Stimulated activated CD8-positive, alpha-beta memory T cell treated with anti-CD3 and anti-CD28 coated beads, Interleukin-7, amount 100 ng/mL, for 48 hours (primary cell): ENCODE results near the gene TBXAS1.

Experiments
- DNase-seq, 2 donors: peaks; one replicate each; pipeline ENCODE4 v3.0.0-alpha.2; 2020; ENCODE audit warnings: low read depth in 1 of 2; ENCODE audit errors: extremely low read depth in 1 of 2

TBXAS1 gene

DNA sequence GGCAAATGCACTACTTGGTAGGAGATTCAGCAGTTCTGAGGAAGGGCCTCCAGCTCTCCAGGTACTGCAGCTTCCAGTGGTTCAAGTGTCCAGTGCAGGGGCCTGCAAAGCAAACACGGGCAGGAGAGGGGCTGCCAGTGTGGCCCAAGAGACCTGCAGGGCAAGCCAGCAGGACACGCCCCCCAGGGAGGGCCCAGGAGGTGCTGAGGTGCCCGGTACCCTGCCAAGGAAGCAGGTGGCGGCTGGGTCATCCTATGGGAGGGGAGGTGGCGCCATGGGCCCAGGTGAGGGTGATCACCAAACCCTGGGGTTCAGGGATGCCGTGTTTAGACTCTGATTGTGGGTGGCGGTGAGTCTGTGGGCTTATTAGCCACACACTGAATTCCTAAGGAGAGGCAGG, 188.0 kb downstream of the TBXAS1 start:
- DNase-seq, result no peak

DNA sequence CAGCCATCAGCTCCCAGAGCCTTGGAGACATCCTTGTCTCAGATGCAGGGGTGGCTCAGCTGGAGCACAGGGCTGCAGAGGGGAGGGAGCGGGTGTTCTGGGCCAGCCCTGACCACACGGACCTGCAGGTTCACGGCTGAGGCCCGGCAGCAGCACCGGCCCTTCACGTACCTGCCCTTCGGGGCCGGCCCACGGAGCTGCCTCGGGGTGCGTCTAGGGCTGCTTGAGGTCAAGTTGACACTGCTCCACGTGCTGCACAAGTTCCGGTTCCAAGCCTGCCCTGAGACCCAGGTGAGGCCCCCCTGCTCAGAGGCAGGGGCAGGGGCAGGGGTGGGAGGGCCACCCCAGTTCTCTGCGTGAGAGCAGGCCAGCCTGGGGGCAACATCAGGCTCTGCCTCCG, 188.5 kb downstream of the TBXAS1 start:
- DNase-seq, result no peak

DNA sequence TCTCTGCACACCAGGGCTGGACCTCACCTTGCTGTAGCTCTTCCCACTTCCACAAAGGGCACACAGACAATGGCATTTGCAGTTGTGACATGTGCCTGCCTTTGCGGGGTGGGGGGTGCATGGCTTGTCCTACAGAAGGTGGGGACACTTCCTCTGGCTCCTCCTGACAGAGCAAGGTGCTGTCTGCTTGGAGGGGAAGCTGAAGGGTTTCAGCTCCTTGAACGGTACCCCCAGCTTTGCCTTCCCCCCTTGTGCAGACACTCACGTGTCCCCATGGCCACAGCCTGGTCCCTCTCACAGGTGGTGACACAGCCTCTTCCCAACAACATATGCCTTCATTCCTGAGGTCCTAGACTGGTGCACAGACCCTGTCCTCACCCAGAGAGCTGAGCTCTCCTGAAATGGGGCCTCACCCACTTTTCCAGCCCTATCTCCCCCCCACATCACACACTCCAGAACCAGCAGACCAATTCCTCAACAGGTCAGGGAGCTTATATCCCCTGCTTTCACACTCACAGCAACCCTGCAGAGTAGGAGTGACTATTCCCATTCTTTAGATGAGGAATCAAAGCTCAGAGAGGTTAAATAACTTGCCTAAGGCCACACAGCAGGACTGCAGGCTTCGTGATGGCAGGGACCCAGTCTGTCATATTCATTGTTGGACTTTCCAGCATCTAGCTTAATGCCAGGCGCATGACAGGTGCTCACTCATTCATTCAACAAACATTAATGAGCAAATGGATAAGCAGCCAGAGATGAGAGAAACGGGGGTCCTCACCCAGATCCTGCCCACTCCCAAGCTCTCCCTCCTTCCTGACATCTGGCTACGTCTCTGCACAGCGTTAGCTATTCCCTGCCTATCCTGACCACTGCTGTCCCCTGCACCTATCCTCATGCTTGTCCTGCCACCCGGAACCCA, 189.3 kb downstream of the TBXAS1 start:
- no peak for DNase-seq

DNA sequence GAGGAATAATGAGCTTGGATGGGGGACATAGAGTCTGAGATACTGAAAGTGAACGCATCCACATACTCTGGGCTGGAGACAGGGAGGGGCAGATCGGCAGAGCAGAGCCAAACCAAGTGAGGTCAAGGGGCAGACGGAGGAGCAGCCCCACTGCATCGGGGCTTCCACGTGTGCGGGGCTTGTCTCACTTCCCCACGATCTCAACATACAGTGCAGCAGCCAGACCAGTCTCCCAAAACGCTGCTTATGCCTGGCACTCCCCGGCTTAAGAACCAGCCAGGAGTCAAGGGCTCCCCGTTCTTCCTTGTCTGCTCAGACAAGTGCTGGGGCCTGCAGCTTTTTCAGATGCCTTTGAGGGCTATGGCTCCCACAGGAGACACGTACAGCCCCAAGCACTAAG, 190.1 kb downstream of the TBXAS1 start:
- DNase-seq, result no peak

DNA sequence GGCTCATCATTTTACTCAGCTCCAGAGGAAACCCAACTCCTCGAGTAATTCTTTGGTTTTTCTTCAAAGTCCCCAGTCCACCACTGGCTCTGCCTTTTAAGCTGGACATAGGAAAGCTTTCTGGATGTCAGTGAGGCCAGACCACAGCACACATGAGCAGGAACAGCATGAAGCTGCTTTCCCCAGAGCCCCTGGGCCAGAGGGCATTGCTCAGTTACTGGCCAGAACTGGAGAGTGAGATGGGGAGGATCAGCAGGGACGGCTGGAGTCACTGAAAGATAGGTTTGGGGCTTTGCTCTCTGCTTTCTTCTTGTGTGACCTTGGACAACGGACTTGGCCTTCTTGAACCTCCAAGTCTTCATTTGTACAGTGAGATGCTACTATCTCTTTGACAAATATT, 190.5 kb downstream of the TBXAS1 start:
- no peak for DNase-seq

- DNase-seq, result no peak
Observed at GRCh38 chr7:140021603-140022002, 192.5 kb downstream of the TBXAS1 start.

DNA sequence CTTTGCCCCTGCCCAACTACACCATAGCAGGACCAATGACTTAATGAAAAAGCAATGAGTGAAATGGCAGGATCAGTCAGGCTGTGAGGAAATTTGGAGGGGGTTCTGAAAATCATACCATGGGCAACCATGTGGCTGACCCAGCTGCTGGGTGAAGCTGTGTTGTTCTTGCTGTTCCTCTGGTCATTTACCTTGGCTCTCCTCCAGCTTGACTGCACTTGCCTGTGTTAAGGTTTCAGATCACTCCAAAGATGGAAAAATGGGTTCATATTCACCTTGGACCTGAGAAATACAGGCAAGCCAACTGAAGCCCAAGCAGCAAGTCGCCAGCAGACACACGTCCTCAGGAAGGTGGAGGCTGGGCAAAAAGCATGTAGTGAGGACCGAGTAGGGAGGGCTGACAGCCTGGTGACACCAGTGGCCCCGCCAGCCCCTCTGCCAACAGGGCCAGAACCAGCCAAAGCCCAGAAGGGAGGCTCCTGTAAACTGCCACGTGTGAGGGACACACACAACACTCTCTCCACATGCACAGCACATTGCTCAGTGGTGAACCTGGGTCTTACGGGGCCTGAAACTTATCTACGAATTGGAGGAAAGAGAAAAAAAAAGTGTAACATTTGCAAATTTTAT, 193.6 kb downstream of the TBXAS1 start:
- DNase-seq, result no peak

DNA sequence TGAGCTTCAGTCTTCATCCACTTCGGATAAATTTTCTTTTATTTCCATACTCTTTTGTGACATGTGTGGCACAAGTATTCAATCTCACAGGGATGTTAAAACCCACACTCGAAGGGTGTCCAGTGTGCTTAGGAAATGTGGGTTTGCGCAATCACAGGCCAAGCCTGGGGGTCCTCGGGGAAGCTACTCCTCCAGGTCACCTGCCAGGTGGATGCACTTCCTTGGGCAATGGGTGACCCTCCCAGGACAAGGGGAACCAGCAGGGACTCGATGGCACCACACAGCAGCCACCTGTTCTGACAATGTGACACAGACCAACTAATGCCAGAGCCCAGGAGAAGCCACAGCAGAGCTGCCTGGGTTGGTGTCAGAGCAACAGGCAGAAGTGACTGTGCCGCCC, 194.7 kb downstream of the TBXAS1 start:
- DNase-seq, result no peak

DNA sequence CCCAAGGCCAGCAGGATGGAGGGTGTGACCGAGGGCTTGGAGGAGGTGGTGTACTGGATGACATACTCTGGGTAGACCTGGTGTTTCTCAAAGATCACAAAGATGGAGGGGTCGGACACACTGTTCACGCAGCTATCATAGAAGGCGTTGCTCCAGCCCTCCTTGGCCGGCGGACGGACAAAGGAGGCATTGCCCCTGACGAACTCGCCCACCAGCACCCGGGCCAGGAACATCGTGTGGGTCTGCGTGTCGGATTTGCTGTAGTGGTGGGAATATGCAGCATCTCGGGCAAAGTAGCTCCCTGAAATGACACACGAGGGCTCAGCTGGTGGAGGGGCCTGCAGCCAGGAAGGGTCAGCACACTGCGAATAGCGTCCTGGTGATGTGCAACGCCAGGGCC, 195.5 kb downstream of the TBXAS1 start:
- DNase-seq, result no peak

DNA sequence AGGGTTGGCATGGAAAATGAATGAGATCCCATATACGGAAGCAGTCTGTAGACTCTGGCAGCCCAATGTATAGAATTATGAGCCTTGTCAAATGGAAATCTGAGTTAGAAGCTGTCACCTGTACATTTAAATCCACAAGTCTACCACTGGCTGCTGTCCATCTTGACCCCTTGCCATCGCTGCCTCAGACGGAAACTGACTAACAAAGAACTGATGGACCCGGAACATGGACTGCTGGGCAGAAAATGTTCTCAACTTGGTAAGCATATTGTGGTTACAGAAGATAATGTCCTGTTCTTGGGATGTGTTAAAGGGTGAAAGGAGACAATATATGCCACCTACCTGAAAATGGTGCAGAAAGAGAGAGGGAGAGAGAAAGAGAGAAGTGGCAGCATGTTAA, 196.2 kb downstream of the TBXAS1 start:
- no peak for DNase-seq

DNA sequence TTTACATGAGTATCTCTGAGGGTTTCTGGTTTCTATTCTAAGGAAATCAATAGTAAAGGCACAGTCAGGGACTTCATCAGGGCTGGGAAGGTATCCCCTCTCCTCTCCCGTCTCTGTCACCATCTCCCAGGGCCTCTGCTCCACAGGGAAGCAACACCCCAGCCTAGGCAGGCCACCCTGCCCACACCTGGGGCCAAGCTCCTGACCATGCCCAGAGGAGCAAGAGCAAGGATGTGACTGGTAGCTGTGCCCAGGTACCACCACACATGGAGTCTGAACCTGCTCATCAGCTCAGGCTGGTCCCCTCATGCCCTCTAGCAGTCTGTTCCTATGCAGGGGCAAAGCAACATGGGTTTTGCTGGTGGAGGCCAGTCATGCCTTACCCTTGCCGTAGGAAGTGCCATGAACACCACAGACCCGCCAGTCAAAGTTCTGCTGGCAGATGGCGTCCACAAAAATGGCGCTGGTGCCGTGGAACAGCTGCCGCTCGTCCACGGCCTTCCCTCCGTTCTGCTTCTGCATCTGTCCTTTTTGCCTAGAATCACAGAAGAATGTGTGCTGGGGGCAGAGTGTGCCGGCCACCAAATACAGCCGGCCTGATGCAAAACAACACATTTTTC, 196.9 kb downstream of the TBXAS1 start:
- no peak for DNase-seq

DNA sequence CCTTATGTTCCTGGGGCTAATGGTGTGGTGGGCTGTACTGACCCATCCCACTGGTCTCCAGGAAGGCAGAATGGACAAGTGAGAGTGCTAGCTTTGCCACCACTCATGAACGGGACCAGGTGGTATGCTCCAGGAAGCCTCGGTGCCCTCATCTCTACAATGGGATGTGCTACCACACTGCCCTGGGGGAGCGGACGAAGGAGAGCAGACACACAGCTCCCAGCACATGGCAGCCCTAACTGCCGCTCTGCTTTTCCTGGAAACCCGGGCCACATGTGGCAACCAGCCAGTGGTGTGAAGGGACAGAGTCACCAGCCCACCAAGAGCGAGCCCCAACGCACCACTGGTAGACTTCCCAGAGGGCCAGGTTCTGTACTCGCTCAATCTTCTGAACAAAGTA, 197.9 kb downstream of the TBXAS1 start:
- no peak for DNase-seq

DNA sequence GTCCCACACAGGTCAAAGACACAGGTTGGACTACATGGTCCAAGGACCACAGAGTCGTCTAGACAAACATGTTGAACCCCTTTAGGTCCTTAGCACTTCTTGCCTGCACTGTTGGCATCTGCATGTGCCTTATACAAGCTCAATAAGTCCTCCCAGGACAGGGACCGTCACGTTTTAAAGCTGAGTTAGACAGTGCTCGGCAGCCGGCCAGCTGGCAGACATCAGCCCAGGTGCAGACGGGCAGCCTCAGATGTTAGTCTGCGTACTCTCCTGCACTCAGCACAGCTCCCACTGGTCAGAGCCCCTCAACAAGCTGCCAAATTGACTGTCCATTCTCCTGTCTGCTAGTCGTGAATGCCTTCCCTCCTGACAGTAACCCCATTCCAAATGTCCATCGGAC, 198.8 kb downstream of the TBXAS1 start:
- DNase-seq, result no peak

DNA sequence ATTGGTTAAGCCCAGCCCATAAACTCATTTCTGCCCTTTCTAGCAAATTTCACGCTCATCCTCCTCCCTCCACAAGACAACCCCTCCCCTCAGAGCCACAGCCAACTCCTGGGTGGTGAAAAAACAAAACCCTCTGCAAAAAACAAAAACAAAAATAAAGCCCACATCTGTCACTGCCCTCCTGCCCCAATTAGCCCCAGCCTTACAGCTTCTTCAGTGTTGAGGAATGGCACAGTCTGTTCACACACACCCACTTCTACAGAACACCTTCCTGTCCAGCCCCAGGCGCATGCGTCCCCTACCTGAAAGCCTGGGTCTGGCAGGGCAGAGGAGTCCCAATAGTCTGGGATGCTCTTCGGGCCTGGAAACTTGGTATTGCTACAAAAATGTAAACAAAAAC, 199.2 kb downstream of the TBXAS1 start:
- no peak for DNase-seq

DNA sequence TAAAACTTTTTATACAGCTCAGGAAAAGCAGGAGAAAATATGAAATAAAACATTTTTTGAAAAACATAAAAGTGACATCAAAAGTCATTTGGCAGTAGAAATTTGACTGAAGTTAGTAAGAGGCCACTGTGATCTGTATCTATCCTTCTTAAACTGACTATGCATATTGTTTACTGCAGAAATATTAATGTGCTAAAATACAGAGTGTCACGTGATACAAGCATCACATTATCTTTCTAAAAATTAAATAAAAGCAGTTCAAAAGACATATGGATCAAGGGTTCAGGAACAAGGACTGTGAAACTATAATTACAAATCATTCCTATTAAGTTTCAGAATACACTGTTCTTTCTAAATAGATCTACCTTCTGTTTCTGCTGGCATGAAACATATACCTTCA, 200.0 kb downstream of the TBXAS1 start:
- DNase-seq, result no peak

DNA sequence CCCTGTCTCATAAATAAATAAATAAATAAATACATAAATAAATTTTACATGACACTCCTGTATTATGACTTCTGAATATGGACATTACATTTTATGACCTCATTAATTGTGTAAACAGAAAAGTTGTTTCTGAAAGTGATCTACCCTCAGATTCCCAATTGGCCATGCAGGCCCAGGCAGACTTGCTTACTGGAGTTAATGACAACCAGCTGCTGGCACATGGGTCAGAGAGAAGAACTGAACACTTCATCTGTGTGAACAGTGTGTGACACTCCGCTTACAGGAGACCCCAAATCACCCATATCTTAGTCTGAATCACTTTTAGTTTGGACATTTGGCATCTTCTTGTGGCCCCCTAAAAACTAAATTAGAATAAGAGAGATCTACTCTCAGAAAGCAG, 202.3 kb downstream of the TBXAS1 start:
- DNase-seq, result no peak

DNA sequence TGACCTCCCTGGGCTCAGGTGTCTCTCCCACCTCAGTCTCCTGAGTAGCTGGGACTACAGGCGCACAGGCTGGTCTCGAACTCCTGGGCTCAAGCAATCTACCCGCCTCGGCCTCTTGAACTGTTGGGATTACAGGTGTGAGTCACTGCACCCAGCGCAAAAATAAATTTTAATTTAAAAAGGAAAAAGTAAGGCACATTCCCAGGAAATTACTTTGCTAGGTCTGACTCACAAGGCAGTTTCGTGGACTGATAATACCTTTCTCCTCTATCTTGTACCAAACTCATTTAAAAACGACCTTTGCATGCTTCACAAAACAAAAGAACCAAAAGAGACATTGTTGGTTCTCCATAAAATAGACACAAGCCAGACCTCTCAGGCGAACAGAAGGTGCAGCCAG, 204.0 kb downstream of the TBXAS1 start:
- no peak for DNase-seq

DNA sequence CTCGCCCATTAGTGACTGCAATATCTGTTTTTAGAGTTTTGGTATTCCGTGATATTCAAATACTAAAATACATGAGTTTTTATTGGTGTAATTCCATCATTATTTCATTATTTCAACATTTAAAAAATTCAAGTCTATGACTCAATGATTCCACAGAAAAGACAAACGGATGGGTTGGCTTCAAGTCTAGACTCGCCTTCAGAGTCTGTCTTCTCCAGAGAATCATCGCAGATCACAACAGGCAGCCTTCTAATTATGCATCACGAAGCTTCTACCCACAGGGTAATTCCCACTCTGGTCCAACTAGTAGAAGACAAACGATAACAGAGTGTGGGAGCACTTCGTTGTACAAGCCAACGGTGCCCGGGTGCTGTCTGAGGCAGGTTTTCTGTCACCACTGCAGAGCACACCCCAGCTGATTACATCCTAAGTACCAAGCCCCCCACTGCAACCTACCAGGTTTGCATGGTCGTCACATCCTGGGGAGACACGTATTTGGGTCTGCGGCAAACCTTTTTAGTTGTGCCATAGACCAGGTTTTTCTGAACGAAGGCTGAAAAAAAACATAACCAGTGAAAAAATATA, 204.8 kb downstream of the TBXAS1 start:
- DNase-seq, result no peak

DNA sequence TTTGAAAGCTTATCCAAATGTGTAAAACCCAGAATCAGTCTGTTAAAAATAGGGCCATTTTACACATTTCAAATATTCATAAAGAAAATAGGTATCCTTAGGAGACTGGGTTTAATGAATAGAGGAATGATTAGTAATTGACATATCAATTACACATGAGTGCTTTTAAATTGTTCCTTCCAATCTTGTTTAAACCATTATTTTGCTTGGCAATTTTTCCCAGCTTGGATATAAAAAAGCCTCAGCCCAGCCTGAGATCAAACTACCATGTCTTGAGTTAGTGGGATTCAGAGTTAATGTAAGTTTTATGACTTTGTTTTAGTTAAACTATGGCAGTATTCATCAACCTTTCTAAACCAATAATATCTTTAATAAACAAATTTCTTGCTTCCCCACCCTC, 205.4 kb downstream of the TBXAS1 start:
- DNase-seq, result no peak

GRCh38 chr7:140035400-140036223, 206.5 kb downstream of the TBXAS1 start:
- DNase-seq, result no peak
